ENCODE data around the gene CRIM1.

Gene CRIM1

DNA sequence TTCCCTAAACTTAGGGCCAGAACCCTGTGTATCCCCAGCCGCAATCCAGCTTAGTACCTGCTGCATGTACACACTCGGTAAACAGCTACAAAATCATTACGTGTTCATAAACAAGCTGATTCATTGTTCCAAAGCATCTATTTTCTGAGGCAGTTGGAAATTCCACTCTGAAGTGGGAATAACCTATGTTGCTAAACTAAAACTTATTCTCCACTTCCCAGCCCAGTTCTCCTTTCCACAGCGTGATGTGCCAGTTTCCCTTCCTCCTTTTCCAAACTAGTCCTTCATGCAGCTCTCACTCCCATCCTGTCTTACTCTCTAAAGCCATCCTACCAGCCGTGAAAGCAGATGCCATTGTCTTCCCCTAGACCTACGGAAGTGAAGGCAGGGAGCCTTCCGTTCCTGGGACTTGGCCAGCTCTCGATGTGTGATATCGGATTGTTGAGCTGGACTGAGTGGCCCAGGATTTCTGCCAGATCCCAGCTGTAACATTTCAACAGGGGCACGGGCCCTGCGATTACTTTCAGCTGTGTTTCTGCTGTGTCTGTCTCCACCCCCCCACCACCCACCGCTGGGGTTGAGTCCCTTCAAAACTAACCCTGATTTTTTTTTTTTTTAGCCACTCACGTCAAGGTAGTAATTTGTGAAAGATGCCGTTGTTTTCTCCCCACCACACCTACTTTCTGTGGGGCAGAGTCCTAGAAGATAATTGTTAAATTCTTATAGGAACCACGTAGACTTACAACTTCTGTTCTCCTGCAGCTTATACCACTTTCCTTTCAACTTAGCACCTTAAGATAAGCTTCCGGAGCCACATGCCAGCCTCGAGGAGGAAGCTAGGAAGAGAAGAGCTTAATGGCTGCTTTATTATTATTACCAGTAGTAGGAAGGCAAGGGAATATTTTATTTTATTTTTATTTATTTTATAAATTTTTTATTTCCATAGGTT is 100.9 kb downstream of the CRIM1 start:
- DNase-seq (ENCODE audit: low read depth) = no peak
- H3K4me3 ChIP-seq (ENCODE audit: low read depth, low read length) = no peak overlapping the region
- TF ChIP-seq, protein P1, sequence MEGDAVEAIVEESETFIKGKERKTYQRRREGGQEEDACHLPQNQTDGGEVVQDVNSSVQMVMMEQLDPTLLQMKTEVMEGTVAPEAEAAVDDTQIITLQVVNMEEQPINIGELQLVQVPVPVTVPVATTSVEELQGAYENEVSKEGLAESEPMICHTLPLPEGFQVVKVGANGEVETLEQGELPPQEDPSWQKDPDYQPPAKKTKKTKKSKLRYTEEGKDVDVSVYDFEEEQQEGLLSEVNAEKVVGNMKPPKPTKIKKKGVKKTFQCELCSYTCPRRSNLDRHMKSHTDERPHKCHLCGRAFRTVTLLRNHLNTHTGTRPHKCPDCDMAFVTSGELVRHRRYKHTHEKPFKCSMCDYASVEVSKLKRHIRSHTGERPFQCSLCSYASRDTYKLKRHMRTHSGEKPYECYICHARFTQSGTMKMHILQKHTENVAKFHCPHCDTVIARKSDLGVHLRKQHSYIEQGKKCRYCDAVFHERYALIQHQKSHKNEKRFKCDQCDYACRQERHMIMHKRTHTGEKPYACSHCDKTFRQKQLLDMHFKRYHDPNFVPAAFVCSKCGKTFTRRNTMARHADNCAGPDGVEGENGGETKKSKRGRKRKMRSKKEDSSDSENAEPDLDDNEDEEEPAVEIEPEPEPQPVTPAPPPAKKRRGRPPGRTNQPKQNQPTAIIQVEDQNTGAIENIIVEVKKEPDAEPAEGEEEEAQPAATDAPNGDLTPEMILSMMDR (IDR thresholded peaks at IDR 0.05; ENCODE audit: control insufficient read depth, extremely low read depth, insufficient read depth) = no peak

DNA sequence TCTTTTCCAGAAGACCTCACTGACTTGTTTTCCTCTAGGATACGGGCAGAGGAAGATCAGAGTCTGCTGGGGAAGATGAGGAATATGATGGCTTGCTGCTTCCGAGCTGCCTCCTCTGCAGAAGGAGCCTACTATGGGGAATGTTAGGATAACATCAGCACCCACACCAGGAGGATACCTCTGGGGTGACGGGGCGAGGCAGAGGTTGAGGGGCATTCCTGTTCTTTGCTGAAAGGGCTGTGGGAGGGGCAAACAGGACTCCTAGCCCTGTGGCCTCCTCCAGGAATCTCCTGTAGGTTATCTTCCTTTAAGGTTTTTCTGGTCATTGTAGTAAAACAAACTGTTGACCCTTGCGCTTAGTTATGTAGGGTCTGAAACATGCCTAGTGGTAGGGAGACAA is 102.5 kb downstream of the CRIM1 start:
- no peak overlapping the region for H3K4me3 ChIP-seq (ENCODE audit: low read depth, low read length)

DNA sequence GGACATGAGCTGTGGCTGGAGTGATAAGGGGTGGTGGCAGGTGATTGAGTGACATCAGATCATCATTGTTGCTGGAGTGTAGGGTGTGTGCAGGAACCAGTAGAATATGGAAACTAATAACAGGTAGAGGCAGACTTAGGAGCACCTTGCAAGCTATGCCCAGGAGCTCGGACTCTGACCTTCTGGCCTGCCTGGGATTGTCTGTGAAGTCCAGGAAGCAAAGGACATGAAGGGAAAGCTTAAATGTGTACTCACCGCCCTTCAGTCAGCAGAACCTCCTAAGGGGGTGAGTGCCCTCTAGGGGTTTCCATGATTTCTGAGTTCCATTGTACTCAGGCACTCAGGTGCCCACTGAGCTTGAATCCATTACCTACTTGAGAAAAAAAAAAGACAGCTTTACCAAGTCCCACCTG is 104.2 kb downstream of the CRIM1 start:
- no peak for DNase-seq (ENCODE audit: low read depth)
- TF ChIP-seq, protein P1 (IDR thresholded peaks at IDR 0.05; ENCODE audit: control insufficient read depth, extremely low read depth, insufficient read depth) = peak; percentile 62
- no peak overlapping the region for H3K4me3 ChIP-seq (ENCODE audit: low read depth, low read length)

More for the DNA sequence above, 102.5 kb downstream of the CRIM1 start:
- TF ChIP-seq, protein P1 (IDR thresholded peaks at IDR 0.05; ENCODE audit: control insufficient read depth, extremely low read depth, insufficient read depth) = no peak
- DNase-seq (ENCODE audit: low read depth) = no peak

DNA sequence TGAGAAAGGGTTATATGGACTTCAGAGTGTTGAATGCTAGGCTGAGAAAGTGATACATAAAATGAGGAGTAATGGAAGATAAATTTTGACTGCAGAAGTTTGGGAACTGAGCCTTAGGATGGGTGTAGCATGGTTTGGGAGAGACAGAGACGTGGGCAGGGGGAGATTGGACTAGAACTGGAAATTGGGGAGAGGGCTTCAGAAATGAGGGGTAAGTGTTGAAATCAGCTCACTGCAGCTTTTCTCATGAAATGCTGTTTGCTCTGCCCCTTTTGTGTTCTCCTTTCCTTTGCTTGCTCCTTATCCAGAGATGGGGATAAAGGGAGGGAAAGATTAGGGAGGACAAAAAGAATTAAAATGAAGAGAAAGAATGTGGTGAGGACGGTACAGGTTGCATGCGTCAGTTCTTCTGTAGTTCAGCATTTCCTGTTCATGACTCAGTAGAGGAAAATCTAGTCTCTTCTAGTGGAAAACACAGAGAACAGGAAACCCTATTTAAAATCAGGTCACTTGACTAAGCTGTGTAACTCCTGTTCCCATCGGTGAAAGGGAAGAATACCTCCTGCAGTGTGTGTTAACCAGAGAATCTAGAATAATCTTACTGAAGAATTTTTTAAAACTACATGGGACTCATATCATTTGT is 105.6 kb downstream of the CRIM1 start:
- TF ChIP-seq, protein P1 (IDR thresholded peaks at IDR 0.05; ENCODE audit: control insufficient read depth, extremely low read depth, insufficient read depth) = no peak
- DNase-seq (ENCODE audit: low read depth) = no peak
- no peak overlapping the region for H3K4me3 ChIP-seq (ENCODE audit: low read depth, low read length)

DNA sequence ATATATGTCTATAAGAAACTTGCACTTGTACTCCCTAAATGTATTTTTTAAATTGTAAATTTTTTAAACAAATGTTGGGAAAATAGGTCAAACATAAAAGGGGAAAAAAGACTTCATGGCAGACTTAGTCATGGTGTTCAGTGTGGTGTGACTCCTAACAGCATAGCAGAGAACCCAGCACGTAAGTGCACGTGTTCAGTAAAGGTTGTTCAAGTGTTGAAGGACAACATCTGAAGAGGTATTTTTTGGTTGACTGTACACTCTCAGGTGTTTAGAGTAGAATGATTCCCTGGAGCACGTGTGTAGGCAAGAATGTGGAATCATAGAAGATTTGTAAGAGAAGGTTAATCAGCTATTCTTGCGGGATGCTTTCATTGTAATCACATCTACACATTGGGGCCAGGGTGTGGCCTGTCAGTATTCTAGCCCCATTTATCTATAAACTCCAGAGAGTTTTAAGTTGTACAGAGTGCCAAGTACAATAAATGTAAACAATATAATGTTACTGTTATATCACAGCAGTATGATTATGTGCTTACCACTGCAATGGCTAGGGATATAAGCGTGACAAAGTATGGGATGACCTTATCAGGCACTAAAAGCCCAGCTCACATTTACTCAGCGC is 106.8 kb downstream of the CRIM1 start:
- TF ChIP-seq, protein P1 (IDR thresholded peaks at IDR 0.05; ENCODE audit: control insufficient read depth, extremely low read depth, insufficient read depth) = no peak
- H3K4me3 ChIP-seq (ENCODE audit: low read depth, low read length) = no peak overlapping the region
- DNase-seq (ENCODE audit: low read depth) = no peak

DNA sequence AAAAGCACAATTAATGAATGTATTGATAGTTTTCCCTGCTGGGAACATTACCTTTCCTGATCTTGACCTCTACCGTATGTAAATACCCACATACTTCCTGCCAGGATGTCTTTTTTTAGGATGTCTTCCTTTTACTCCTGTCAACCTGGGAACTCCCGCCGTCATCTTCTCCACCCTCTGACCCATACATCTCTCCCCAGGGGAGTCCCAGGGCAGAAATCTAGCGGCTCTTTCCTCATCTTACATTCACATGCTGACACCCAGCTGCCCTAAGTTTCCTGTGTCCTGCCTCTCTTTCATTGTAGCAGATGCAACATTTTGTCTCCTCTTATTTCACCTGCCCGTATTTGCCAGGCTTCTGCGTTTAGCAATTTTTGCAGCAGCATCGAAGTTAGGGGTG is 107.8 kb downstream of the CRIM1 start:
- TF ChIP-seq, protein P1 (IDR thresholded peaks at IDR 0.05; ENCODE audit: control insufficient read depth, extremely low read depth, insufficient read depth) = no peak
- H3K4me3 ChIP-seq (ENCODE audit: low read depth, low read length) = no peak overlapping the region
- DNase-seq (ENCODE audit: low read depth) = no peak

All from LNCaP clone FGC (cell line).